ENCODE measurements around the gene EGFLAM.
A peak's percentile ranks its signal among the peaks of the same experiment; 100 is the strongest.

Gene EGFLAM

GRCh38 chr5:38438757-38439156 lies 180.4 kb downstream of the EGFLAM start:
- H2AFZ ChIP-seq (ENCODE audit: low read length): no peak overlapping the region
- H3K4me2 ChIP-seq (ENCODE audit: low read length): no peak overlapping the region
- no peak overlapping the region for H3K9ac ChIP-seq (ENCODE audit: low read length)
- no peak overlapping the region for H3K4me3 ChIP-seq (ENCODE audit: low read depth, low read length, poor library complexity, severe bottlenecking)
- H3K27me3 ChIP-seq (ENCODE audit: insufficient read depth, low read length): no peaks in the 10 kb centered on the region
- H3K79me2 ChIP-seq (ENCODE audit: insufficient read depth, low read length): no peaks in the 10 kb centered on the region
- no peak for TF ChIP-seq EZH2 (IDR thresholded peaks at IDR 0.05; ENCODE audit: borderline replicate concordance, low read length)
- no peak for TF ChIP-seq CTCF (IDR thresholded peaks at IDR 0.05; ENCODE audit: low read length)
- H3K9me3 ChIP-seq (ENCODE audit: low read length): no peaks in the 10 kb centered on the region
- no peaks in the 10 kb centered on the region for H3K36me3 ChIP-seq (ENCODE audit: insufficient read depth, low read length)
- no peaks in the 10 kb centered on the region for H4K20me1 ChIP-seq (ENCODE audit: insufficient read depth, low read length)
- no peaks in the 10 kb centered on the region for H3K9me2 ChIP-seq (ENCODE audit: low read depth, low read length)
- H3K4me1 ChIP-seq (ENCODE audit: insufficient read depth, low read length, severe bottlenecking): no peaks in the 10 kb centered on the region
- H3F3A ChIP-seq (ENCODE audit: insufficient read depth, low read length): no peaks in the 10 kb centered on the region
- no peak overlapping the region for H3K27ac ChIP-seq (ENCODE audit: low read depth, low read length, poor library complexity, severe bottlenecking)

GRCh38 chr5:38441453-38442246 lies 183.3 kb downstream of the EGFLAM start:
- Histone ChIP-seq H3K27me3 (ENCODE audit: insufficient read depth, low read length) (0 out of 2 replicates have a peak, but pooled peaks cover 3% of the 10 kb centered on the region), H3F3A (ENCODE audit: insufficient read depth, low read length) (no peaks in the 10 kb centered on the region), H3K9me2 (ENCODE audit: low read depth, low read length) (no peaks in the 10 kb centered on the region), H3K9ac (ENCODE audit: low read length) (no peak overlapping the region), H3K9me3 (ENCODE audit: low read length) (no peaks in the 10 kb centered on the region), H3K79me2 (ENCODE audit: insufficient read depth, low read length) (no peaks in the 10 kb centered on the region), H4K20me1 (ENCODE audit: insufficient read depth, low read length) (no peaks in the 10 kb centered on the region), H3K27ac (ENCODE audit: low read depth, low read length, poor library complexity, severe bottlenecking) (no peak overlapping the region), H3K36me3 (ENCODE audit: insufficient read depth, low read length) (no peaks in the 10 kb centered on the region), H2AFZ (ENCODE audit: low read length) (no peak overlapping the region), H3K4me2 (ENCODE audit: low read length) (no peak overlapping the region), H3K4me1 (ENCODE audit: insufficient read depth, low read length, severe bottlenecking) (no peaks in the 10 kb centered on the region), H3K4me3 (ENCODE audit: low read depth, low read length, poor library complexity, severe bottlenecking) (no peak overlapping the region)
- TF ChIP-seq CTCF (IDR thresholded peaks at IDR 0.05; ENCODE audit: low read length) (peak; percentile 95), EZH2 (IDR thresholded peaks at IDR 0.05; ENCODE audit: borderline replicate concordance, low read length) (no peak)

- H3K4me3 ChIP-seq (ENCODE audit: low read depth, low read length, poor library complexity, severe bottlenecking): no peak overlapping the region
- H3K27me3 ChIP-seq (ENCODE audit: insufficient read depth, low read length): 0 out of 2 replicates have a peak, but pooled peaks cover 3% of the 10 kb centered on the region
- no peak overlapping the region for H3K9ac ChIP-seq (ENCODE audit: low read length)
- no peaks in the 10 kb centered on the region for H3K79me2 ChIP-seq (ENCODE audit: insufficient read depth, low read length)
- no peak for TF ChIP-seq EZH2 (IDR thresholded peaks at IDR 0.05; ENCODE audit: borderline replicate concordance, low read length)
- no peak for TF ChIP-seq CTCF (IDR thresholded peaks at IDR 0.05; ENCODE audit: low read length)
- H3K4me2 ChIP-seq (ENCODE audit: low read length): no peak overlapping the region
- no peak overlapping the region for H2AFZ ChIP-seq (ENCODE audit: low read length)
- no peaks in the 10 kb centered on the region for H3K36me3 ChIP-seq (ENCODE audit: insufficient read depth, low read length)
- H3K9me3 ChIP-seq (ENCODE audit: low read length): no peaks in the 10 kb centered on the region
- H4K20me1 ChIP-seq (ENCODE audit: insufficient read depth, low read length): no peaks in the 10 kb centered on the region; the same call in 1 of the 2 replicates
- no peaks in the 10 kb centered on the region for H3K9me2 ChIP-seq (ENCODE audit: low read depth, low read length)
- H3K4me1 ChIP-seq (ENCODE audit: insufficient read depth, low read length, severe bottlenecking): no peaks in the 10 kb centered on the region
- no peak overlapping the region for H3K27ac ChIP-seq (ENCODE audit: low read depth, low read length, poor library complexity, severe bottlenecking)
- H3F3A ChIP-seq (ENCODE audit: insufficient read depth, low read length): no peaks in the 10 kb centered on the region
Measured at GRCh38 chr5:38442247-38442573, 183.9 kb downstream of the EGFLAM start.

Measured in OCI-LY1 (cell line).